Fibroblast of skin of right biceps (primary cell): ENCODE measurements around the gene TRAK2.
"Not testable (repeated sequence)": the region's sequence is repeated elsewhere in the genome, so short reads cannot be mapped to it uniquely, and the experiment has no call there.

Experiments
- DNase-seq: peaks from one replicate; pipeline ENCODE4 v3.0.0-alpha.2; 2013

TRAK2 gene

DNA sequence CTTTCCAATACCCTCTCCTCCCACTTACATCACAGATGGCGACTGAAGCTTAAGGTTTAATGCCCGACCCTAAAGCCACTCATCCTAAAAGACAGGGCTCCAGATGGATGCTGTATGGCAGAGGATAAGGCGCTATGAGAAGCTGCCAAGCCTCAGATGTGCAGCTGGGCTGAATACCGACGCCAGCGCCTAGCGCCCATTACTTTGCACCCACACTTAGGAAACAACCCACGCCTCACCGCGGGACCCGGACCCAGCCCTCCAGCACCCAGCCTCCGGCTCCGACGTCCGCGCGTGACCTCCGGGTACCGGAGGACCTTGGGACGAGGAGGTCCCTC is 335 bp downstream of the TRAK2 start:
- DNase-seq: no peak

DNA sequence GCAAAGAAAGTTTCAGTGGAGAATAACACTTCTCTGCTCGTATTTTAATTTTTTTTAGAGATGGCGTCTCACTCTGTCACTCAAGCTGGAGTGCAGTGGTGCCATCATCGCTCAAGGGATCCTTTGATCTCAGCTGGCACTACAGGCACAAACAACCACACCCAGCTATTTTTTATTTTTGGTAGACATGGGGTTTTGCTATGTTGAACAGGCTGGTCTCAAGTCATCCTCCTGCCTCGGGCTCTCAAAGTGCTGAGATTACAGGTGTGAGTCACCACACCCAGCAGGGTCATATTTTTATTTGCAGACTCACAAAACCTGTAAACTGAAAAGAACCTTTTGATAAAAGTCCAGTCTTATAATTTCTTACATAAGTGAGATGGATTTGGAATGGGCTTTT is 2.6 kb downstream of the TRAK2 start:
- no peak for DNase-seq

DNA sequence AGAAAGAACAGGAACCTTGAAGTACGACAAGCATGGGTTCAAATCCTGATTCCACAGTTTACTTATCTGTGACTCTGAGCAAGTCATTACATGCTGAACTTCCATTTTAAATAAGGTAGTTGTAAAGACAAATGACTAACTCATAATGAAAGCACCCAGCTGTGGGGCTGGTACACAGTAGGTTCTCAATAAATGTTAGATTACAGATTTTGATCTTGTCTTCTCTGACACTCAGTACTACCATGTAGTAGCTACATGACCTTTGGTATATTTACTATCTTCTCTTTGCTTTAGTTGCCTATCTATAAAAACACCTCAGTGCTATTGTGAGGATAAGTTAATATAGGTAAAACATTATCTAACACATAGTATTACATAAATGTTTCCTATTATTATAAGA is 3.2 kb downstream of the TRAK2 start:
- no peak for DNase-seq

DNA sequence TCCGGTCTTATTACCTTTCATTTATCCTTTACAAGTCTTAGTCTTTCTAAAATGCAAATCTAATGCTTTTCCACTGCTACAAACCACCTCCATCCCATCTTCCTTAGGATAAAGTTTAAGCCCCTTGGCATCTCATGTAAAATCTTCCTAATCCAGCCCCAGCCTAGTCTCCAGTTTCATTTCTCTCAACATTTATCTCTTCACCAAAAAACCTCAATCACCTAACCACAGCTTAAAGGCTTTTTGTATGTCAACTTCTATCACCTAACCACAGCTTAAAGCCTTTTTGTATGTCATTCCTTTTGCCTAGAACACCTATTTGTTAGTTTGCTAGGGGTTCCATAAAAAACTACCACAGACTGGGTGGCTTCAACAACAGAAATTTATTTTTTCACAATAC is 4.2 kb downstream of the TRAK2 start:
- no peak for DNase-seq

DNA sequence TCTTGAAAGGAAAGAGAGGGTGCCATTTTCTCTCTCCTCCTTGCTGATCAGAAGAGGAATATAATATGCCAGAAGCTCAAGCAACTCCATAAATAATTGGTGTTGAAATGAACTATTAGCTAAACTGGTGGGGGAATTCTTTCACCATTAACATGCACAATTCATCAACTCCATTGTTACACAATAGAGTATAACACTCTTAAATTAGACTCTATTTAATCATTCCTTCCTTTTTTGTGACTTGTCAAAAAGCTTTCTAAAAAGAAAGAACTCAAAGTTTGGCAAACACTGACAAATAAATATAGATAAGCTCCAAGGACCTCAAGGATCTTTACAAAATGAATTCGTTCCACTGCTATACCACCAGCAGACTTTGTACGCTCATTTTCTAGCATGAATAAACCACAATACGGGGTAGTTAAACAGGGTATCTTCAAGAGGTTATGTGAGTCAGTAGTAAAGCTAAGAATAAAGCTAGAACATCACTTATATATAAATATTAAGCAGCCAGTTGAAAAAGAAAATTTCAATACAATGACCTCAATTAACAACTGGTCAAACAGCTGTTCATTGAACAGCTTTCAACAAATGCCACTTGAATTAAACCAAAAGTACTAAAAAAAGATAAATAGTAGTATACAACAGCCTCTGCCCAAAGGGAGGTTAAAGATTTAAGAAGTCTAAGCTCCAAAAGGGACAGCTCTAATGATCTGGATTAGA is 6.4 kb downstream of the TRAK2 start:
- peak; percentile 72 for DNase-seq

DNA sequence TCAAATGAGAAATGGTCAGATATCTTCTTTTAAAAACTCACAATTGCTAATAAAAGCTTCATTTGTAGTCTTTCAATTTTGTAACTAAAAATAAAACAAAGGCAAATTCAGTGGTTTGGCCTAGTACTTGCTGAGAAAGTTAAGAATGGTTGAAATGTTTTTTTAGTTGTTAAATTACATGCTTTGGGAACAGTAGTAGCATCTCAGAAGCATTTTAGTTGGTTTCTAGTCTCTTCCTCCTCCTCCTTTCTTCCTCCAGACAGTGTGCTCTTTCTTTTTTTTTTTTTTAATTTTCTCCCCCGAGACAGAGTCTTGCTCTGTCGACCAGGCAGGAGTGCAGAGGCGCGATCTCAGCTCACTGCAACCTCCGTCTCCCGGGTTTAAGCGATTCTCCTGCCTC is 9.8 kb downstream of the TRAK2 start:
- no peak for DNase-seq

DNA sequence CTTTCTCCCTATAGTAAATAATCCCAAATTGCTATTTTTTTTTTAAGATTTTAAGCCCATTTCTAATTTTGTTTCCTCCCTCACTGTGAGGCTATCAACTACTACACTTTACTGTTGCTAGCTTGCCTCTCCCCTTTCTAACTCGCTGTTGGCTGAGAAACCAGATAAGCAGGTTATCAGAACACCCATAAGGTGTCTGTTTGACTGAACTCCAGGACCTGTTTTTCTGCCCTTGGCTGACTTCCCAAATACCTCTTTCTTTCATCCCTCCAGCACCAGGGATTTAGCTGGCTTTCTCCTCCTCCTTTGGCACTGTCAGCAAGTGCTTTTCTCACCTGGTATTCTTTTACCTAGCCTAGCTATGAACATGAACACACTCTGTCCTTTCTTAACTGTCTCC is 11.1 kb downstream of the TRAK2 start:
- no peak for DNase-seq

DNA sequence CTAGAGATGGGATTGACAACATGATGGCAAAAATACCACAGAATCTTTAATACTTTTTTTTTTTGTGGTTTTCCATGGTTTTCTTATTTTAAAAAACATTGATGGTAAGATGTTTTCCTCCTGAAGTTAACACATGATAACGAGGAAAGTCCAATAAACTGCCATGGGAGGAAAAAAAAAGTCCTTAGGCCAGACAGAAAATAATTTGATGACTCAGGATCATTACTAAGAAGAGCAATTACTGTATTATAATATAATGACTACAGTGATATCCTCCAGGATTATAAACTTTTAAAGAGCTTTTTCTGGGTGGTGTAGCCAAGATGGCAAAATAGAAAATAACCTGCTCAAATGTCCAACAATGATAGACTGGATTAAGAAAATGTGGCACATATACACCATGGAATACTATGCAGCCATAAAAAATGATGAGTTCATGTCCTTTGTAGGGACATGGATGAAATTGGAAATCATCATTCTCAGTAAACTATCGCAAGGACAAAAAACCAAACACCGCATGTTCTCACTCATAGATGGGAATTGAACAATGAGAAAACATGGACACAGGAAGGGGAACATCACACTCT is 11.8 kb downstream of the TRAK2 start:
- not testable (repeated sequence) for DNase-seq

DNA sequence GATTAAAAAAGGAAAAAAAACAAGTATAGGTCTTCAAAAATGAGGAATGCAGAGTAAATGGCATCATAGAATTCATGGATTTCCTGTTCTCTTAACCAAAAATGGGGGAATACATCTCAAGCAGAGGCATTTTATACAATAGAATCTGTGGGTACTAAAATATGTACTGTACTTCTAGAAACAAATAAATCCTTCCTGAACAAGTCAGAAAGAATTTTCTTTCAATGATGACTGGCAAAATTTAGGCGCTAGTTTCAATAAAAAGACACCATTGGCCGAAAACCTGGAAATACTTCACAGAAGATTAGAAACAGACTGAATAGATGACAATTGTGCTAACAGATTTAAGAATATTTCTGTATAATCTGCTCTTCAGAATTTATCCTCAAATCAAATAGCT is 15.1 kb downstream of the TRAK2 start:
- peak; percentile 32 for DNase-seq

DNA sequence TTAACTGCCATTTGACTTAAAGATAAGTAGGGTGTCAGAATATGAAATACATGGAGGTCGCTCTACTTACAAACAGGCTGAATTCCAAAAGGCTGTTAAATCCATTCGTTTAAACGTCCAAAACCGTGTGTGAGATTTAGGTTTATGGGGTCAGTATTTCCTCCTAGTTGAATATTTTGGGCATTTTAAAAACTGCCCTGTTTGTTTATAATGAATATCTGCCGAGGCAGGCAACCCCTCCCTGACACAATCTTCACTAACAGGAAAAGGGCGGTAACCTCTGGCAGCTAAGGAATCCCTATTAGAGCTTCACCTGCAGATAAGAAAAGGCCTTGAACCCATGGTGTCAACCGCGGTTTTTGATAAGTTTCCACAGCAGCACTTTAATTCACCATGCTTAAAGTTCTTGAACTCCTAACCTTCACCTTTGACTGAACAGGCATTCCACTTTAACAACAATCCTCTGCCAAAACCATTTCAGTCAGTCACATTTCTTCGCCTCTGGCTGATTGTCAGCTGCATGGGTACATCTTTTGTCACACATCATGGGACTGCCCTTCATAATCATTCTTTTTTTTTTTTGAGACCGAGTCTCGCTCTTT is 17.8 kb downstream of the TRAK2 start:
- no peak for DNase-seq

DNA sequence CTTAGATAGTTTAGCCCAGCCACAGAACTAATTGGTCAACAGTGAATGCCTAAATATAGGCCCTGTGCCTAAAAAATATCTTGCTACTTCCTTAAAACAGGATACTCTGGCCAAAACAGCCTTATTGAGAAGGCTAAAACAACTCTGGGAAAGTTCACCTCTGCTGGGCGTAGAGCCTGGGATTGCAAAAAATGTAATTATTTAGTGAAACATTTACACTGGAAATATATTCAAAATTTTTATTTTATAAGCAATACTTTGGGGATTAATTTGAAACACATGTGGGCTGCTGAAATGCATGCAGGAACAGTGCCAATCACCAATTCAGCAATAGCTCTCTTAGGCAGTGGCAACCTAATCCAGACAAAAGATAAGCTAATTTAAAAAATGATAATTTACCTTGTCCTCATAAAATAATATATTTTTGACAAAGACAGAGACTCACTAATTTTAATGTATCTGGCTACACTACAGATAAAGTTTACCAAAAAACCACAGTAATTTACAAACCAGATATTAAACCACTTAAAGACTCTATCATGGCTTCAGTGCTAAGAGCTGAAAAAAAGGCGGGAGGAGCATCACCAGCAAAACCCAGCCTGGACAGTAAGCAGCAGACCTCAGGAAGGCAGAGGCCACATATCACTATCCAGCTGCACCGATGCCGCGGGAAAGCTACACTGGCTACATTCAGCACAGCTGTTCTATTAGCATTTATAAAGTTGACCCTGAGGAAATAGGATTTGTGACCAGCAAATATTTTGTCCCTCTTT is 18.5 kb downstream of the TRAK2 start:
- DNase-seq: peak; percentile 61

DNA sequence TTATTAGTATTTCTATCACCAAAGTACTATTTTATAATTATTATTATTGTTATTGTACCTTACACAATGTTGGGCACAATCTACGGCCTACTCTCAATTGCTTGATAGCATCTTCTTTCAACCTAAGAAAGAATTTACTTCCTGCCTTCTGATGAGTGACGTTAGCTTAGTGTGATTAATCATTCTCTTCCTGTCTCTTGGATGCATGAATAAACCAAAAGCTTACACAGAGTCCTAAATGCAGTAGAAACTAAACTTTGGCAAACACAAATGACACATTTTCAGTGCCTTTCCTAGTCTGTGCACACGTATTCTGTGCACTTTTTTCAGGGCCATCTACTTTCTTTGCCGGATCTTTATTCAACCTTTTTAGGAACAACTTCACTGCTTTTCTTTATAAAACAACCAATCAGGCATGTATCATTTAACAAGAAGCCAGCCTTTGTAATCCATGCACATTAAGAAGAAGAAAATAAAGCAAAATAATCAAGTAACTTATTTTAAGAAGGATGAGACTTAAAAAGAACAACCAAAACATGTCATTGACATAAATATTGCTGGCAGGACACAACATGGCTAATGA is 19.1 kb downstream of the TRAK2 start:
- peak; percentile 78 for DNase-seq

DNA sequence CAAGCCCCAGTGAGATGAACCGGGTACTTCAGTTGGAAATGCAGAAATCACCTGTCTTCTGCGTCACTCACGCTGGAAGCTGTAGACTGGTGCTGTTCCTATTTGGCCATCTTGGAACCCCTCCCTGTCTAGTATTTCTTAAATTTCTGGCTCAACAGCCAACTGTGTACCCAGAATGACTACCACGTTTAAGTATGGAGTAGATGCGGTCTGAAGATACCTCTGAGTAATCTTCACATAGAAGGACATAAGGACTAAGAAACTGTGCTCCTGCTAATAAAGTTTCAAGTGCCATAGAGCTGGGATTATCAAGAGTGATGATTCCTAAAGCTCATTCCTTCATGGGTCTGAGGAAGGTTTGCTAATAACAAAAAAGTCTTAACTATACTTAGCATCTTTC is 20.4 kb downstream of the TRAK2 start:
- DNase-seq: no peak

DNA sequence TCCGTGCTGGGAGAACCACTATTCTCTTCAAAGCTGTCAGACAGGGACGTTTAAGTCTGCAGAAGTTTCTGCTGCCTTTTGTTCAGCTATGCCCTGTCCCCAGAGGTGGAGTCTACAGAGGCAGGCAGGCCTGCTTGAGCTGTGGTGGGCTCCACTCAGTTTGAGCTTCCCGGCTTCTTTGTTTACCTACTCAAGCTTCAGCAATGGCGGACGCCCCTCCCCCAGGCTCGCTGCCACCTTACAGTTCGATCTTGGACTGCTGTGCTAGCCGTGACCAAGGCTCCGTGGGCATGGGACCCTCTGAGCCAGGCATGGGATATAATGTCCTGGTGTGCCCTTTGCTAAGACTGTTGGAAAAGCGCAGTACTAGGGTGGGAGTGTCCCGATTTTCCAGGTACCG is 20.9 kb downstream of the TRAK2 start:
- DNase-seq: not testable (repeated sequence)

DNA sequence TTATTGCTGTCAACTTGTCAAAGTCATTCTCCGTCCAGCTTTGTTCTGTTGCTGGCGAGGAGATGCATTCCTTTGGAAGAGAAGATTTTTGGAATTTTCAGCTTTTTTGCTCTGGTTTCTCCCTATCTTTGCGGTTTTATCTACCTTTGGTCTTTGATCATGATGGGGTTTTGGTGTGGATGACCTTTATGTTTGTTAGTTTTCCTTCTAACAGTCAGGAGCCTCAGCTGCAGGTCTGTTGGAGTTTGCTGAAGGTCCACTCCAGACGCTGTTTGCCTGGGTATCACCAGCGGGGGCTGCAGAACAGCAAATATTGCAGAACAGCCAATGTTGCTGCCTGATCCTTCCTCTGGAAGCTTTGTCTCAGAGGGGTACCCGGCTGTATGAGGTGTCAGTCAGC is 21.4 kb downstream of the TRAK2 start:
- not testable (repeated sequence) for DNase-seq

DNA sequence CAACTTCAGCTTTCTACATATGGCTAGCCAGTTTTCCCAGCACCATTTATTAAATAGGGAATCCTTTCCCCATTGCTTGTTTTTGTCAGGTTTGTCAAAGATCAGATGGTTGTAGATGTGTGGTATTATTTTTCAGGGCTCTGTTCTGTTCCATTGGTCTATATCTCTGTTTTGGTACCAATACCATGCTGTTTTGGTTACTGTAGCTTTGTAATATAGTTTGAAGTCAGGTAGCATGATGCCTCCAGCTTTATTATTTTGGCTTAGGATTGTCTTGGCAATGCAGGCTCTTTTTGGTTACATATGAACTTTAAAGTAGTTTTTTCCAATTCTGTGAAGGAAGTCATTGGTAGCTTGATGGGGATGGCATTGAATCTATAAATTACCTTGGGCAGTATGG is 22.9 kb downstream of the TRAK2 start:
- not testable (repeated sequence) for DNase-seq

DNA sequence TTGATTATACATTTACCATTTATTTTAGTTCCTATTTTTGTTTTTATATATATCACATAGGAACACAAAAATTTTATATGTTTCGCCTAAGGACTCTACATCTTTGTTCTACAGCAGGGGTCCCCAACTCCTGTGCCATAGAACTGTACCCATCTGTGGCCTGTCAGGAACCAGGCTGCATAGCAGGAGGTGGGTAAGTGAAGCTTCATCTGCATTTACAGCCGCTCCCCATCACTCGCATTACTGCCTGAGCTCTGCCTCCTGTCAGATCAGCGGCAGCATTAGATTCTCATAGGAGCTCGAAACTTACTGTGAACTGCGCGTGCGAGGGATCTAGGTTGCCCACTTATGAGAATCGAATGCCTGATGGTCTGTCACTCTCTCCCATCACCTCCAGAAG is 25.3 kb downstream of the TRAK2 start:
- no peak for DNase-seq

DNA sequence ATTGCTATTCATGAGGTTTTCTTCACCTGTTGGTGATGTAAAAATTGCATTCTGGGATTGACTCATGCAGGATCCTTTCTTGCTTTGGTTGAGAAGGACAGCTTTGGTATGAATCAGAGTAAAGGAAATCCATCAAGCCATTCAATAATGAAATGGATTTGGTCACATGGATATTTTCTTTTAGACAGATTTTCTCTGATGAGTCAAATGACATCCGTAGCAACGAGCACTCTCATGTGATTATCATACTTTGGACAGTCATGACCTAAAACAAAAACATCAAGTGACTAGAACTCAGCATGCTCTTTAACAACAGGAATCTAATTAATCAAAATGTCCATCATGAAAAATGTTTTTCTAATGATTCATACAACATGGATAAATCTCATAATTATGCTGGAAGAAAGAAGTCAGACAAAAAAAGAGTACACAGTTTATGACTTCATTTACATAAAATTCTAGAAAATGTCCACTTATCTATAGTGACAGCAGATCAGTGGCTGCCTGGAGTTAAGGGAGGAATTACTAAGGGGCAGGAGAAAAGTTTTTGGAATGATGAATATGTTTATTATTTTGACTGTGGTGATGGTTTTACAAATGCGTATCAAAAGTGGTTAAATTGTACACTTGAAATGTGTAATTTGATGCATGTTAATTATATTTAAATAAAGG is 30.7 kb downstream of the TRAK2 start:
- peak; percentile 89 for DNase-seq

DNA sequence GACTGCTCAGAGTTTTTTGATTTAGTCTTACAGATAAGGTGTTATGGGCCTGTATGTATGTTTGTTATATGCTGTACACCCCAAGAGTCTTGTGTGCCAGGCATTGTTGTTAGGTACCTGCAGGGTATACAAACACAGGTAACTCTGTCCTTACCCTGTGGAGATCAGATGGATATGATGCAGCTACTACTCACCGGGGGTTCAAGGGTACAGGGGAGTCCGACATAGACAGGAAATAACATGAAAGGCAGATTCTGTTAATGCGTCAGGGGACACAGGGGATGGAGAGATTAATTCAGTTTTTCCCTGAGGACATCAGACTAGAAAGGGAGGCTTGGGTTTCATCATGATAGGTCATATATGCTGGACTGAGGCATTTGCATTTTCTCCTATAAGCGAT is 31.3 kb downstream of the TRAK2 start:
- DNase-seq: no peak

DNA sequence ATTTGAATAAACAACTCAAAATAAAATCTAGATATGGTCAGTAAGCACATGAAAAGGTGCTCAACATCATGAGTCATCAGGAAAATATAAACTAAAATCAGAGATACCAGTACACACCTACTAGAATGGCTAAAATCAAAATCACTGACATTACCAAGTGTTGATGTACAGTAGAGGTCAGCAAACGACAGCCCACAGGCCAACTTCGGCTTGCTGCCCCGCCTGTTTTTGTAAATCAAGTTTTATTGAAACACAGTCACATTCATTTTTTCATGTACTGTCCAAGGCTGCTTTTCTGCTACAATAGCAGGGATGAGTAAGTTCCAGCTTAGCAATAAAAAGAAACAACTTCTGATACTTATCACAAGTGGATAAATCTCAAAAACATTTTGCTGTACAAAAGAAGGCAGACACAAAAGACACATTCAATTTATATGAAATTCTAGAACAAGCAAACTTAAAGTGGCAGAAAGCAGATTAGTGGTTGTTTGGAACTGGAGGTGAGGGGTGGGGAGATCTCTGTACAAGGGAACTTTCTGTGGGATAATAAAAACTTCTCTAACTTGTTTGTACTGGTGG is 32.1 kb downstream of the TRAK2 start:
- no peak for DNase-seq

DNA sequence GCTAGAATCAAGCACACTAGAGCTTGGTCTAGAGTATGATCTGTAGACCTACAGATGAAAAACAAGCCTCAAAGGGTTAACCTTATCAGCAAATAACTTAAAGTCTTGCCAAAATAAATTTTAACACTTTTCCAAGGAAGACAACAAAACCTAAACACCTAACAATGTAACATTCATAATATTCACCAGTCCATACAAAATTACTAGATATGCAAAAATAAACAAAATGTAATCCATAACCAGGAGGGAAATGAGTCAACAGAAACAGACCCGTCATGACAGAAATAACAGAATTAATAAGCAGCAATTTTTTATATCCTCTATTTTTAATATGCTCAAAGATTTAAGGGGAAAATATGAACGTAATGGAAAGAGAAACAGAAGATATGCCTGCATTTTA is 36.1 kb downstream of the TRAK2 start:
- no peak for DNase-seq
